LHCN-M2 (cell line): ENCODE data around the gene MOSPD3. TPM values are rescaled to one million over a fixed set of nuclear protein-coding genes. Genes with fewer than 3 reads are reported as not detected.

Source experiments
- DNase-seq: peaks from one replicate; pipeline ENCODE4 v3.0.0-alpha.2; 2012; ENCODE audit warnings: low read depth
- total RNA-seq: library from RNA; depleted of rRNA; stranded (reverse); fragments of >200 nt; gene quantifications from 2 replicates; pipeline ENCODE4 v1.2.3, GENCODE V29; 2014

Gene MOSPD3
- total RNA-seq, 1 experiment from 2014 or later, result 15.8 TPM

DNA sequence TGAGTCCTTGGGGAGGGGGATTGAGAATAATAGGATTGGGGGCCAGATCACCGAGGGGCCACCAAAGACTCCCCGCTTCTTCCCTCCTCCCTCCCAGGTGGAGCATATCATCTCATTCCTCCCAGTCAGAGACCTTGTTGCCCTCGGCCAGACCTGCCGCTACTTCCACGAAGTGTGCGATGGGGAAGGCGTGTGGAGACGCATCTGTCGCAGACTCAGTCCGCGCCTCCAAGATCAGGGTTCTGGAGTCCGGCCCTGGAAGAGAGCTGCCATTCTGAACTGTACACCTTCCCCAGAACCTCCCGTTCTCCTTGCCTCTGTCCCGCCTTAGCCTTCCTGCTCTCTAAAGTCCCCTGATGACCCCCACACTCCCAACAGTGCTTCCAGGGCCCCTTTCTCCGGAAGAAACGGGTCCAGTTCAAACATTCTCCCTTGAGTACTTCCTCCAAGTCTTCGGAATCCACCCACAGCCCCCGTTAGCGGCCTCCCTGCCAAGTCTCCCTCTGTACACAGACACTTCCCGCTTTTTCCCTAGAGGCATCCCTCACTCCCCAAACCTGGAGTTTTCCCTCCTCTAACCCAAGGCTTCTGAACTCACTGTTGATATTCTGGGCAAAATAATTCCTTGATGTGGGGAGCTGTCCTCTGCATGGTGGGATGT is 22.1 kb upstream of the MOSPD3 start:
- no peak for DNase-seq

DNA sequence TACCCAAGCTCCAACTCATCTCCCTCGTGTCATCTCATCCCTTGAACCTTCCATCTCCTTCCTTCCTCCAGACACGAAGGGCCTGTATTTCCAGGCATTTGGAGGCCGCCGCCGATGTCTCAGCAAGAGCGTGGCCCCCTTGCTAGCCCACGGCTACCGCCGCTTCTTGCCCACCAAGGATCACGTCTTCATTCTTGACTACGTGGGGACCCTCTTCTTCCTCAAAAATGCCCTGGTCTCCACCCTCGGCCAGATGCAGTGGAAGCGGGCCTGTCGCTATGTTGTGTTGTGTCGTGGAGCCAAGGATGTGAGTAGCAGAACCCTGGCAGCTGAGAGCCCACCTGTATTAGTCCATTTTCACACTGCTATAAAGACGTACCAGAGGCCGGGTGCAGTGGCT is 20.7 kb upstream of the MOSPD3 start:
- no peak for DNase-seq

DNA sequence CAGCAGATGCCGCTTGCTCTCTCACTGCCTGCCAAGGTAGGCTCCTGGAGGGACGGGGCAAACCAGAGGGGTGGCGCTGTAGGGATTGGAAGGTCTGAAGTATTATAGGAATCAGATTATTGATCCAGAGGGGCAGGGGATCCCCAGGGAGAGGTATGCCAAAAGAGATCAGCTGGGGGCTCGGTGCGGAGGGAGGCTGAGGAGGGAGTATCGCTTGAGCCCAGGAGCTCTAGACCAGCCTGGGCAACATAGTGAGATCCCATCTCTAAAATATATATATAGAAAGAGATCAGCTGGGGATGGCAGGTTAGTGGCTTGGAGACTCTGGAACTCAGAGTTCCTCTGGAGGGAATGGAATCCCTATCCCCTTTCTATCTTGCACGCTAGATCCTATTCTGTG is 17.2 kb upstream of the MOSPD3 start:
- no peak for DNase-seq

DNA sequence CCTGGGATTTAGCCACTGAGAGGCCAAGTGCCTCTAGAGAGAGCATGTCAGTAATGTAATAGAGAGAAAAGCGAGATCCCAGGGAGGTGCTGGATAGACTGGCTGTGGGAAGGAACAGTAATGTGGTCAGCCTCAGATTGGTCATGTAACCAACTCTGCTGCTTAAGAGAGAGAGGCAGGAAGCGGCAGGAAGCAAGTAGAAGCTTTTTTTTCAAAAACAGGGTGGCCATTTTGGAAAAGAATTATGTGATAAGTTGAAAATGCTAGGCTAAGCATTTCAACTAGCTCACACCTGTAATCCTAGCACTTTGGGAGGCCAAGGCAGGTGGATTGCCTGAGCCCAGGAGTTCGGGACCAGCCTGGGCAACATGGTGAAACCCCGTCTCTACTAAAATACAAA is 13.9 kb upstream of the MOSPD3 start:
- DNase-seq, result no peak

DNA sequence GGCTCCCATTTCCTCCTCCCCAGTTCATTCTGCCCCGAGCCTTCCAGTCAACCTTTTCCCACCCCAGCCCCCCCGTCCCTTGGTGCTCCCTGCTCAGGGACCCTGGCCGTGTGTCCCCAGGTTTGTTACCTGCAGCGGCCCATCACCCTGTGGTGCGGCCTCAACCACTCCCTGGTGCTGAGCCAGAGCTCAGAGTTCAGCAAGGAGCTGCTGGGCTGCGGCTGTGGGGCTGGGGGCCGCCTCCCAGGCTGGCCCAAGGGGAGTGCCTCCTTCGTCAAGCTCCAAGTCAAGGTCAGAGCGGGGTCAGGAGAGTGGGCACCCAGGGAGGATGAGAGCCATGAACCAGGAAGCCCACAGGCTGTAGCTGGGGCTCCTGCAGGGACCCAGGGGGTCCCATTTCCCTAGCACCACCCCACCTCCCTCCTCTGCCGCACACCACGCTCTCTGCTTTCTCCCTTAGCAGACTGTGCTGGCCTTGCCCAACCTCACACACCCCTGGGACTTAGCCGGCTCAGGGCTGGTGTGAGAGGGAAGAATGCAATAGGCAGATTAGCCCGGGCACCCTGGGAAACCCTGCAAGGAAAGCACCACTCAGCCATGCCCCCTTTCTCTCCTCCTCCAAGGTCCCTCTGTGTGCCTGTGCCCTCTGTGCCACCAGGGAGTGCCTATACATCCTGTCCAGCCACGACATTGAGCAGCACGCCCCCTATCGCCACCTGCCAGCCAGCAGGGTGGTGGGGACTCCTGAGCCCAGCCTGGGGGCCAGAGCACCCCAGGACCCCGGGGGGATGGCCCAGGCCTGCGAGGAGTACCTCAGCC is 12.2 kb upstream of the MOSPD3 start:
- DNase-seq, result no peak

DNA sequence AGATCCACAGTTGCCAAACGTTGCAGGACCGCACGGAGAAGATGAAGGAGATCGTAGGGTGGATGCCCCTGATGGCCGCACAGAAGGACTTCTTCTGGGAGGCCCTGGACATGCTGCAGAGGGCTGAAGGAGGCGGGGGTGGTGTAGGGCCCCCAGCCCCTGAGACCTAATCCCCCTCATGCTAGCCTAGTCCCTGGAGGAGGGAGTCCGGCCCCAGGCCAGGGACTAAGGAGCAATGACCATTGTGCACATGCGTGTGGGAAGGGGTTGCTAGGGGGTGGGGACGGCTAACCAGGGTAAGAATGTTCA is 11.7 kb upstream of the MOSPD3 start:
- no peak for DNase-seq

DNA sequence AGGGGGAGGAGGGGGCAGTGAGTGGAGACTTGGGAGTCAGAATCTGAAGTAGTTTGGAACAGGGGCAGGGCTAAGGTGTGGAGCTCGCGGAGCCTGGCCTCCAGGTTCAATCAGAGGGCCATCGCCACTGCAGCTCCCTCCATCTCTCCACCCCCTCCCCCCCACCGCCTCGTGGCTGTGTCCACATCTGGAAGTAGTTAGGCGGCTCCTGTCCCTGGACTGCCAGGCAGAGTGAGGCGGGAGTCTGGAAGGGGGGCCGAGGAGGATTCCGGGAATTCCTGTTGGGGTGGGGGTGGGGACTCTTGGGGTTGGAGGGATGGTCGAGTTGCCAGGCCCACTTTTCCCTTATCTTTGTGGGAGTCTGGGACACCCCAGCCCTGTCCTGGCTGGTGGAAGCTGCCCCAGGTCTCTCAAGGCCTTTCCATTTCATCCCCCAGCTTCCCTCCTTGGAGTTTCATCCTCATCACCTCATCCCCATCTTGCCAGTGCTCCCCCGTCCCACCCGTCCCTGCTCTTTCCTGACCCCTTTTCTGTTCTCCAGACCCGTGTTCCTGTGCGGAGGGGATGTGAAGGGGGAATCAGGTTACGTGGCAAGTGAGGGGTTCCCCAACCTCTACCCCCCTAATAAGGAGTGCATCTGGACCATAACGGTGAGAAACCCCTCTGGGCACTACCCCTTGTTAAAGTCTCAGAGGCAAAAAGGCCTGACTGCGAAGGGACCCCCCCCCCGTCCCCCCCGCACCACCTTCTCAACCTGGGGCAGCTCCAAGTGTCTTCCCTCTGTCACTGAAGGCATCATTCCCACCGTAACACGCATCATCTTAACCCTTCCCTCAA is 9.2 kb upstream of the MOSPD3 start:
- peak; percentile 13 for DNase-seq

DNA sequence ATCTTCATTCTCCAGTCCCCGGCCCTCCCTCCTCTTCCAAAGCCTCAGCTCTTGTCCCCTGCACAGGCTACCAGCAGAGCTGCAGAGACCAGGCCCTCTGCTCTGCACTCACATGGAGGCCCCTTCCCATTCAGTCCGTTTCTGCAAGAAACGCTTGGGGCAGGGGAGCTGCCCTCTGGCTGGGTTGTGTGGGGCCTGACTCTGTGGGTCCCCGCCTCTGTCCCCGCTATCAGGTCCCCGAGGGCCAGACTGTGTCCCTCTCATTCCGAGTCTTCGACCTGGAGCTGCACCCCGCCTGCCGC is 8.7 kb upstream of the MOSPD3 start:
- DNase-seq, result no peak

DNA sequence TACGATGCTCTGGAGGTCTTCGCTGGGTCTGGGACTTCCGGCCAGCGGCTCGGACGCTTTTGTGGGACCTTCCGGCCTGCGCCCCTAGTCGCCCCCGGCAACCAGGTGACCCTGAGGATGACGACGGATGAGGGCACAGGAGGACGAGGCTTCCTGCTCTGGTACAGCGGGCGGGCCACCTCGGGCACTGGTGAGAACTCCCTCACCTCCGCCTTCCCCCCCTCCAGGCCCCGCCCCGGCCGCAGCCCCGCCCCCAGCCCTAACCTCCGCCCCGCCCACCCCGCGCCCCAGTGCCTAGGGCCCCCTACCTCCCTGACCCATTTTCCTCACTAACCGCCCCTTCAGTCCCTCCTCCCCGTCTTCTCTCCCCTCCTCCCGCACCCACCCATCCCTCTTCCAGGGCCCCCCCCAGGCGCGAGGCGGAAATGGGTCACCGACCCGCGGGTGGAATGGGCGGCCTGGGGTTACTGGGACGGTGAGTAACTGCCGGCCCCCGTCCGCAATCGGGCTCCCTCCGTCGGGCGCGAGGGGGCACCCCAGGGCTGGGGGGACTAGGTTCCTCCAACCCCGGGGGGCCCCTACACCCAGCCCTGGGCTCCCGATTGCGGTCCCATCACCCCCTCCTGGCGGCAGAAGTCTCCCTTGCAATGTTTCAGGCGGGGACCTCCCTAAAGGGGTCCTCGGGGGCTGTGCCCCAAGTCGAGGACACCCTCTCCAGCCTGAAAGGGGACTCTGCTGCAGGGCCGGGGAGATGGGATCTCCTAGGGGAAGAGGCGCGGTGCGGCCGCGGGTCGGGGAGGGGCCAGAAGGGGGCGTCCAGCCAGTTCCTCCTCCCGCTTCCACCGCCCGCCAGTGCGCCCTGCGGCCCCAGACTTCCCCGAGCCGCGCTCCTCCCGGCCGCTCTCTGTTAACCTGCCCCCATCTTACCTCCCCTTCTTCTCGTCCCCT is 8.0 kb upstream of the MOSPD3 start:
- peak; percentile 56 for DNase-seq

DNA sequence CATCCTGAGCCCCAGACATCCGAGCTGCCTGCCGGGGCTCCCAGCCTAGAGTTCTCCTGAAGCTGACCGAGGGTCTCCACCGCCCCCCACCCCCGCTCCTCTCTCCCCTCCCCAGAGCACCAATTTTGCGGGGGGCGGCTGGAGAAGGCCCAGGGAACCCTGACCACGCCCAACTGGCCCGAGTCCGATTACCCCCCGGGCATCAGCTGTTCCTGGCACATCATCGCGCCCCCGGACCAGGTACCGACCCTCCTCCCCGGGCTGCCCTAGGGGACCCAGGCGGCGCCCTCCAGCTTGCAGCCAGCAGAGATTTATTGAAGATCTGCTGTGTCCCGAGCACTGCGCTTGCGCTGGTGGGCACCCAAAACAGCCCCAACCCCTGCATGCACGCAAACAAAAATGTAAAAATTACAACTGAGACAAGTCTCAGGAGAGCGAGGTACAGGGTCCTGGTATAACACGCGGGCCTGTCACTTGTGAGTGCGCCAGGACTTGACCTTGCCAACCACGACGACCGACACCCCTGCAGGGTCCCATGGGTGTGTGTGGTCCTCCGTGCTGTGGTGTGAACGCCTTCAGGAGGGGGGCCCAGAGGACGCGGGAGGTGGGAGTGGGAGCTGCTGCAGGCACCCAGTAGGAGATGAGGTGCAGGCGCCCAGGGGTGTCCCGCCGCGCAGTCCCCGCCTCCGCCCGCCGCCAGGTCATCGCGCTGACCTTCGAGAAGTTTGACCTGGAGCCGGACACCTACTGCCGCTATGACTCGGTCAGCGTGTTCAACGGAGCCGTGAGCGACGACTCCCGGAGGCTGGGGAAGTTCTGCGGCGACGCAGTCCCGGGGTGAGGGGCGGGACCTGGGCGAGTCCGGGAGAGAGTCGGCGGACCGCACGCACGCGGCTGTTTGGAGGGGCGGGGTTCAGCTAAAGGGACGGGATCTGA is 7.1 kb upstream of the MOSPD3 start:
- no peak for DNase-seq

DNA sequence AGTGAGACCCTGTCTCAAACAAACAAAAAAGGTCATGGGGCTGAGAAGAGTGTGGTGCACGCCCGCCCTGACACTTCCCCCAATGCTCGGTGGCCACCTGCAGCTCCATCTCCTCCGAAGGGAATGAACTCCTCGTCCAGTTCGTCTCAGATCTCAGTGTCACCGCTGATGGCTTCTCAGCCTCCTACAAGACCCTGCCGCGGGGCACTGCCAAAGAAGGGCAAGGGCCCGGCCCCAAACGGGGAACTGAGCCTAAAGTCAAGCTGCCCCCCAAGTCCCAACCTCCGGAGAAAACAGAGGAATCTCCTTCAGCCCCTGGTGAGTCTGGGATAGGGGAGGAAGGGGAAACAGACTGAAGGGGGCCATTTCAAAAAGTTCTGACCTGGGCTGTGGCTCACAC is 6.0 kb upstream of the MOSPD3 start:
- DNase-seq, result no peak

DNA sequence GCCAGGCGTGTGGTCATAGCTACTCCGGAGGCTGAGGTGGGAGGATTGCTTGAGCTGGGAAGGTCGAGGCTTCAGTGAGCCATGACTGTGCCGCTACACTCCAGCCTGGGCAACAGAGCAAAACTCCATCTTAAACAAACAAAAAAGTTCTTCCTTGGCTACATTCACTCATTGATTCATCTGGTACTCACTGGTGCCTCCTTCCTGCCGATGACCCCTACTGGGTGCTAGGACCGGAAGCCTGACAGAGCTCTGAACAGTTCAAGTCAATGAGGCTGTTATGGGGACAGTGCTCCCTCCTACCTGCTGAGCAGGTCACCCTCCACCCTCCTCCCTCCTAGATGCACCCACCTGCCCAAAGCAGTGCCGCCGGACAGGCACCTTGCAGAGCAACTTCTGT is 5.2 kb upstream of the MOSPD3 start:
- no peak for DNase-seq

DNA sequence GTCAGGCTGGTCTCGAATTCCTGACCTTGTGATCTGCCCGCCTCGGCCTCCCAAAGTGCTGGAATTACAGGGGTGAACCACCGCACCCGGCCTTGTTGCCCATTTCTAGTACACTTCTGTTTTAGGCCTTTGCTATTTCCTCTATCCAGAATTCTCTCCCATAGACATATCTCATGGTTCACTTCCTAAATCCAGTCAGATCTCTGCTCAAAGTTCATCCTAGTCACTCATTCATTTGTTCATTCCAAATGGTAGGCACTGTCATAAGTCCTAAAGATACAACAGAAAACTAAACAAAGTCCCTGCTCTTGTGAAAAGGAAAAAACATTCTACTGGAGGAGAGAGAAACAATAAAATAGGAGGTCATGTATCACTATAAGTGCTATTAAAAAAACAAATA is 2.4 kb upstream of the MOSPD3 start:
- DNase-seq, result no peak

DNA sequence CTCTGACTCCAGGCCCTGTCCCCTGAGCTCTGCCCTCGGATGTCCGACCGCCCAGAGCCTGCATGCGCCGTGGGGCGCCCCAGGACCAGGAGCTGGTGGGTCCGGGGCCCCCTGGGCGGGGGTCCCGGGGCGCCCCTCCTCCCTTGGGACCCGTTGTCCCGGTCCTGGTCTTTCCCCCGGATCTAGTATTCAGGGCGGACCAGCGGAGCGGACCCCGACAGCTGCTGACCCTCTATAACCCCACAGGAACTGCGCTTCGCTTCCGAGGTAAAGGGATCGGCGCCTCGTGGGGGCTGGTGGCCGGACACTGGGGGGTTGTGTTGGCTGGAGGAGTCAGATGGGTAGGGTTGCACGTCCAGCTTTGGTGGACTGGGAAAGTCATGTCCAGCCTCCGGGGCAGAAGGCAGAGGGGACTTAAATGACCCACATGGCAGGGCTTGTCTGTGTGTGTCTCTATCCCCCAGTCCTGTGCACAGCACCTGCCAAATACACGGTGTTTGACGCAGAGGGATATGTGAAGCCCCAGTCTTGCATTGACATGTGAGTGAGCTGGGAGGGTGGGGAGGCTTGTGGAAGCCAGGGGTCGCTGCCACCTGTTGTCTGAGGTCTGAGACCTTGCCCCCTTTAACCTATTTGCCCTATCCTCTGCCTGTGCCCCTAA is 520 bp downstream of the MOSPD3 start:
- DNase-seq, result peak; percentile 13

DNA sequence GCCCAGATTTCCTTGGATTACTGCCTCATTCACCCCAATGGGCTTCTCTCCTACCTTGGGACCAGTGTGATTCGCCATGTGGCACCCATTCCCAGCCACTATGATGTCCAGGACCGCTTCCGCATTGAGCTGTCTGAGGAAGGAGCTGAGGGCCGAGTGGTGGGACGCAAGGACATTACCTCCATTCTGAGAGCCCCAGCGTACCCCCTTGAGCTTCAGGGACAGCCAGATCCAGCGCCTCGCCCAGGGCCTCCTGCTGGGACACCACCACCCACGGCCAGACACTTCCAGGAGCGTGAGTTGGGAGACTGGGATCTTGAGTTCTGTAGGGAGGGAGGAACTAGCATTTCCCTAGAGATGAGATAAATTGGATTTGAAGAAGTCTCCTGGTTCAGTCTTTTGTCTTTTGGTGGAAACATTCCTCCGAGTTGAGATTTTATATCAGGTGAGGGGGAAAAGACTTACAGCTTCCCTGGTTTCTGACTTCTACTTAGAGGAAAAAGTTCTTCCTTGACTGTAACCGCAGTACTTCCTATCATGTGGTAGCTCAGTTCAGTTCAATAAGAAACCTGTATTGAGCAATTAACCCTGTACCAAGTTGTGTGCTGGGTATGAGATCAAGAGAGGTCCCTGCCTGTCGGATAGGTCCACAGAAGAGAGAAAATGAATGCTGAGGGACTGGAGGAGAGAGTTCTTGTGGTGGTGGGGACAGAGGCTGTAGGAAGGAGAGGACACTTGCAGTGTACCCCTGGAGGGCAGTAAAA is 1.3 kb downstream of the MOSPD3 start:
- DNase-seq, result no peak

DNA sequence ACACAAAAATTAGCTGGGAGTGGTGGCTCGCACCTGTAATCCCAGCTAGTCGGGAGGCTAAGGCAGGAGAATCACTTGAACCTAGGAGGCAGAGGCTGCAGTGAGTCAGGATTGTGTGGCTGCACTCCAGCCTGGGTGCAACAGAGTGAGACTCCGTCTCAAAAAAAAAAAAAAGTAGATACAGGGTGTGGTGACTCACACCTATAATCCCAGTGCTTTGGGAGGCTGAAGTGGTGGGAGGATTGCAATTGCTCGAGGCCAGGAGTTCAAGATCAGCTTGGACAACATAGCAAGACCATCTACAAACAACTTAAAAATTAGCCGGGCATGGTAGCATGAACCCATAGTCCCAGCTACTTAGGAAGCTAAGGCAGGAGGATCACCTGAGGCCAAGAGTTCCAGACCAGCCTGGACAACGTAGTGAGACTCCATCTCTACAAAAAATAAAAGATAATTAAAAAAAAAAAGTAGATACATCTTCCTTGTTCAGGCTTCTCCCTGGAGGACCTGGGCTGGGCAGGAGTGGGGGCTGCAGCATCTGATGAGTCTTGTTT is 2.0 kb downstream of the MOSPD3 start:
- no peak for DNase-seq

DNA sequence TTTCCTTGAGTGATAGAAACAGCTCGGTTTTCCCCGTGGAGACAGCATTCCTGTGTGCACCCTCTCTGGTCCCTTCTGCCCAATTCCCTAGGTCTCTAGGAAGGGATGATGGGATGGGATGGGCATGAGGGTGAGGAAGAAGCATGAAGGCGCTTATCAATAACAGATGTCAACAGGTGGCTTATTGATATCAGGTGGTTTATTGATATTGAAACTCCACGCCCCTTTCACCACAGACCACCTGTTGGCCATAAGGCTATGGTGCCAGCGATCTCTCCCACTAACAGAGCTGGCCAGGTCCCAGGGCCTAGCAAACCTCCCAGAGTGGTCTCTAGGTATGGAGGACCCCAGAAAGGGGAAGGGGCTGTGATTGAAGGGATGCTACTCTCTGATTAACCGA is 7.9 kb downstream of the MOSPD3 start:
- no peak for DNase-seq

DNA sequence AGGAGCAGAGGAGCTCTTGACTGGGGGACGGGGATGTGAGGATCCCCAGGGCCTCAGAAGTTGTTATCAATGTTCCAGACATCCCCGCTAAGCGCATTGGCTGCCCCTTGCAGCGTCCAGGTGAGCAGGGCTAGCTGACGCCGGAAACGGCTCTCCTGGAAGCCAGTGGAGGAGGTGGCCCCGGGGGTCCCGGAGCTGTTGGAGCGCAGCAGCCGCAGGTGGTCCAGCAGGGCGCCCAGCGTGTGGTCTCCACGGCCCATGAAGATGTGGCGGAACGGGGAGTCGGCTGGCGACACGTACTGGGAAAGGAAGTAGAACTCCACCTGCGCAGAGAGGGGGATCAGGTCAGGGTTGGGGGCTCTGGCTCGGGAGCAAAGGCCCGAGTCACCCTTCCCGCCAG is 8.5 kb downstream of the MOSPD3 start:
- DNase-seq, result no peak

DNA sequence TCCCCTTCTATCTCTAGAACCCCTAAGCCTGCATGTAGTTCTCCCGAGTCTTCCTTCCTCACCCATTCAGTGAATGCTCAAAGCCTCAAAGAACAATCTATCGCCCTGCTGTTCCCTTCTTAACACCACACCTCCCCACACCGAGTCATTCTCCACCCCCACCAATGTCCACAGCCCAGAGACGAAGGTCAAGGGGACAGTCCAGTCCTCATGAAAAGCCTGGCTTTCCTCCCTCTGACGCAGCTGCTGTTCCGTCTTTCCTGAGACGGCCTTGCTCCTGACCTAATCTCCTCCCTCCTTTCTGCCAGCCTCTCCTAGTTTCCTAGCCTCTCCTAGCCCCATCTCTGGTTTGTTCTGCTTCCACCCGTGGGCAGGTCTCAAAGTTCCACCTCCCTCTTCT is 9.2 kb downstream of the MOSPD3 start:
- DNase-seq, result no peak
